ENCODE measurements around the gene RALGAPA1.
"Not testable (repeated sequence)": the region's sequence is repeated elsewhere in the genome, so short reads cannot be mapped to it uniquely, and the experiment has no call there.

Gene RALGAPA1

DNA sequence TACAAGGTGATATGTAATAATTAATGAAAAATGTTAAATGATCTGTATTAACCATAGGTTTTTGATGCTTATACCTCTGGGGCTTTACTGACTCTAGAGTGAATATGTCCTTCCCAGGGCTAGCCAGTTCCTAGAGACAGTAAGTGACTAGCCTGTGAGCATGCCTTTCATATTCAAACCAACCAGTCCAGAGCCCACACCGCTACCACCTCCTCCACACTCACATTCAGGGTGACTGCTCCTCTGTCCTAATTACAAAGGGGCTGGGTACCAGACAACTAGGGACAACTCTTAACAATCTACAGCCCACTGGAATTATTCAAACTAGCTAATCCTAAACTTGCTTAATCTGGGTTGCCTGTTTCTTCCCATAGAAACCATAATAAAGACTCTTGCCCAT is 49.0 kb downstream of the RALGAPA1 start:
- DNase-seq: no peak

DNA sequence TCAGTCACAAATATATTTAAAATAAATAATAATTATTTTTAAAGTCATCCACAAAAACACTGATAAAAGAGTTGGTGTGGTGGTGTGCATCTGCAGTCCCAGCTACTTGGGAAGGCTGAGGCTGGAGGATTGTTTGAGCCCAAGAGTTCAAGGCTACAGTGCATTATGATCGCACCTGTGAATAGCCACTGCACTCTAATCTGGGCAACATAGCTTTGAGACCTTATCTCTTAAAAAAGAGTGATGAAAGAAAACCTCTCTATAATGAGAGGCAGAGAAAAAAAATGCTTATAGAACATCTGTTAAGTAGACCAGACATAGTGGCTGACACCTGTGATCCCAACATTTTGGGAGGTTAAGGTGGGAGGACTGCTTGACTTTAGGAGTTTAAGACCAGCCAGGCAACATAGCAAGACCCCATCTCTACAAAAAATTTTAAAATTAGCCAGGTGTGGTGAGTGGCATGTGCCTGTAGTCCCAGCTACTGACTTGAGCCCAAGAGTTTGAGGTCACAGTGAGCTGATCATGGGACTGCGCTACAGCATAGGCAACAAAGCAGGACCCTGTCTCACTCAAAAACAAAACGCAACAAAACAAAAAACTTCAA is 50.5 kb downstream of the RALGAPA1 start:
- DNase-seq: no peak

GRCh38 chr14:35754671-35755070 is 54.4 kb downstream of the RALGAPA1 start:
- no peak for DNase-seq

DNA sequence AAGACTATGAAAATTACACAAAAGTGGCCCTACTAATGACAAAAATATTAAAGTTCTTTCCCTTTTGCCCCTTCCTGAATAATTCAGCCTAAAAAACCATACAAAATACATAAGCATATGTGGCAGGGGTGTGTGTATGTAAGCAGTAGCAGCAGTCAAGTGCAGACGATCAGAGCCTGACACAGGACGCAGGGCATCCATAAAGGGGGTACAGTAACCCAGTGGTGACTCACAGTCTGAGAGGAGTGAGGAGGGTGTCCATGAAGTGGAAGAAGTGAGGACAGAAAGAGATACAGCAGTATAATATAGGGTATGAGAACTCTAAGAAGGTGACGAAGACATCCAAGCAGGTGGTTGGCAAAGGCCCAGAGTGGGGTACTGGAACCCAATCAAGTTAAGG is 56.7 kb downstream of the RALGAPA1 start:
- DNase-seq: no peak

- no peak for DNase-seq
Observed at GRCh38 chr14:35750202-35750904, 58.7 kb downstream of the RALGAPA1 start.

GRCh38 chr14:35747379-35747778 is 61.7 kb downstream of the RALGAPA1 start:
- DNase-seq: no peak

DNA sequence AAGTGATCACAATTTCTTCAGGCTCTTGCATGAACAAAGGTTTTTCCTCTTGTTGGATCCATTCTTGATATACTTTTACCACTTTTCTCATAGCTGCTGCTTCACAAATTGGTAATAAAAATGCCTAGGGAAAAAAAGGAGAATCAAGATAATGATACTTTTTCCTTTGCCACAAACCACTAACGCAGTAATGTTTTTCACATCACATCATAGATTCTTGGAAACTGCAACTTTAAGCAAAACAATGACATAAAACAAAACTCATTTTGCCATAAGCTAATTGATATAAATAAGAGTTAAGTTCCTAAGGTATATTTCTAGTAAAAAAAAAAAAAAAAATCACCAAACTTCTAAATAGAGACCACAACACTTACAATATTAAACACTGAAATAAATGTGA is 66.7 kb downstream of the RALGAPA1 start:
- DNase-seq: no peak

DNA sequence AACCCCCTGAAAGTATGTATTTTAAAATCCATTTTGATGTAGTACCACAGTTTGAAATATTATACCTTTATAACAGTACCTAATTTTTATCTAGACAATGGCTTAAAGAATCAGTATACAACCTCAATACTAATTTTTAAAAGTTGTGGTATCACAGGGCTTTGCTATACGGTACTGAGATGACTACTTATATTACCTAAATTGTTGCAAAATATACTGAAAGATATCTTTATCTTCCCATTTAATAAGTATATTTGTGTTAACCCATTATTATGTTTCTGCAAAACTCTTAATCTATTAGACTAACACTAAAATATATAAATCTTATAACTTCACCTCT is 67.1 kb downstream of the RALGAPA1 start:
- DNase-seq: no peak

DNA sequence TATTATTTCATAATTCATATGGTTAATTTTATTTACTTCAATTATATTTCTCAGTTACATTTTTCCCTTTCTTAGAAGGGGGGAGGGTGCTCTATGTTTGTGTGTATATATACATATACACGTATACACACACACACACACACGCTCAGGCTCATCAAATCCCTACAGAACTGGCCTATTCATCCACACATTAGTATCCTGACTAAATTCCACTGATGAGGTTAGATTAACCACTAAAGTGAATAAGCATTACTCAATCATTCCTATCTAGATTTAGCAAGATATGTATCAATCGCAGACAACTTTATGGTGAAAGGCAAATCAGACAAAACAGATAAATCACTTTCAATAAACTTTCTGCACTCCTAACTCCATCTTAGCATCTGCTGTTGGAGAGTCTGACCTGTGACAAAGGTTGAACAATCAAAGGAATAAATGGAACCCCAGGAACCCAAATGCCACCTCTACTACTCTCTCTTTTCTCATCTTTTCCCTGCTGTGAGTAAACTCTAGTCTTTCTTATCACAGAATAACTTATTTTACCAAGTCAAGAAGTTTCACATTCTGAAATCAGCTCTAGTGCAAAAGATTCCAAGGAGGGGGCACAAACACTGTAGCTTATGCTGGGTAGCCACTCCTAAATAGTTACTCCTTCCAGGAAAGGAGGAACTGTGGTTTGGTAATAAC is 67.6 kb downstream of the RALGAPA1 start:
- DNase-seq: no peak

DNA sequence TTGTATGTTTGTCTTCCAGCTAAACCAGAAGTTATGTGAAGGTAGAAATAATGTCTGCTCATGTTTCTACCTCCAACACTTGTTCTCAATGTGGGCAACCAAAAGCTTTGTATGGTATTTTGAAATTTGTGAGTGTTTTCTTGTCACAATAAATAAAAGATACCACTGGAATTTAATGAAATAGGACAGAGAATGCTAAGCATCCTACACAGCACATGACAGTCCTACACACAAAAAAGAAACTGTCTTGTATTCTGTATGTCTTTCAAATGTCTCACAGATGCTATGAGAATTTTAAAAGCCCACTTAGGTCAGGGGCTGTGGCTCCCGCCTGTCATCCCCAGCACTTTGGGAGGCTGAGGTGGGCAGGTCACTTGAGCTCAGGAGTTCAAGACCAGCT is 68.9 kb downstream of the RALGAPA1 start:
- DNase-seq: no peak

- DNase-seq: not testable (repeated sequence)
Observed at GRCh38 chr14:35735163-35735562, 73.9 kb downstream of the RALGAPA1 start.

DNA sequence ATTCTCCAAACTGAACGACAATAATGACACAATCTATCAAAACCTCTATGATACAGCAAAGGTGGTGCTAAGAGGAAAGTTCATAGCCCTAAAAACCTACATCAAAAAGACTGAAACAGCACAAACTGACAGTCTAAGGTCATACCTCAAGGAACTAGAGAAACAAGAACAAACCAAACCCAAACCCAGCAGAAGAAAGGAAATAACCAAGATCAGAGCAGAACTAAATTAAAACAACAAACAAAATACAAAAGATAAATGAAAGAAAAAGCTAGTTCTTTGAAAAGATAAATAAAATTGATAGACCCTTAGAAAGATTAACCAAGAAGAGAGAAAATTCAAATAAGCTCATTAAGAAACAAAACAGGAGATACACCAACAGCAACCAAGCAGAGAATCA is 75.6 kb downstream of the RALGAPA1 start:
- not testable (repeated sequence) for DNase-seq

DNA sequence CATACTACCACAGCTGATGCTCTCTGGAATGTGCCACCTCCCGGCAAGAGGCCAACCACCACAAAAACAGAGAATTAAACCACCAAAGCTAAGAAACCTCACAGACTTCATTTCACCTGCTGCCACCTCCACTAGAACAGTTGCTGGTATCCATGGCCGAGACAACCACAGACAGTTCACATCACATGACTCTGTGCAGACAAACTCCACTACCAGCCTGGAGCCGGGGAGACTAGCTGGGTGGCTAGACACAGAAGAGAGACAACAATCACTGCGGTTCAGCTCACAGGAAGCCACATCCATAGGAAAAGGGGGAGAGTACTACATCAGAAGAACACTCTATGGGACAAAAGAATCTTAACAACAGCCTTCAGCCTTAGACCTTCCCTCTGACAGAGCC is 78.2 kb downstream of the RALGAPA1 start:
- DNase-seq: no peak

GRCh38 chr14:35727764-35728163 is 81.3 kb downstream of the RALGAPA1 start:
- DNase-seq: no peak

GRCh38 chr14:35725930-35726329 is 83.2 kb downstream of the RALGAPA1 start:
- no peak for DNase-seq

DNA sequence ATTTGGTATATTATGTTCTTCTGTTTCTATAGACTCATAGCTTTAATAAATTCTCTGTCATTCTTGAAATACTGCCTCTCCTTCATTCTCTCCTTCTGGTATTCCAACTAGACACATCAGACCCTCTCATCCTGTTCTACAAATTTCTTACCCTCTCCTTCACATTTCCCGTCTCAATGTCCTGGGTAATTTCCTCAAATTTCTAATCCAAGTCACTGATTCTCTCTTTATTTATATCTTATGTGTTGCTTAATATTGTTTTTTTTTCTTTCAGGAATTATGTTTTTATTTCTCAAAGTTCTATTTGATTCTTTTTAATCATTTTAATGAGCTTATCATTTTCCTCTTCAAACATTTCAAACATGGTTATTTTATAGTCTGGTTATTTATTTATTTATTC is 94.0 kb downstream of the RALGAPA1 start:
- DNase-seq: no peak

DNA sequence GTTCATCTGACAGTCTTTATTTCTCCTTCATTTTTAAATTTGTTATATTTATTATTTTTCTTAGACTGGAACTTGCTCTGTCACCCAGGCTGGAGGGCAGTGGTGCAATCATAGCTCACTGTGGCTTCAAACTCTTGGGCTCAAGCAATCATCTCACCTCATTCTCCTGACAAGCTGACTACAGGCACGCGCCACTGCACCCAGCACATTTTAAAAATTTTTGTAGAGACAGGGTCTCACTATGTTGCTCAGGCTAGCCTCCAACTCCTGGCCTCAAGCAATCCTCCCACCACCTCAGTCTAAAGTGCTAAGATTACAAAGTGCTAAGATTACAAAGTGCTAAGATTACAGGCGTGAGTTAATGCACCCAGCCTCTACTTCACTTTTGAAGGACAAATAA is 96.6 kb downstream of the RALGAPA1 start:
- DNase-seq: no peak

DNA sequence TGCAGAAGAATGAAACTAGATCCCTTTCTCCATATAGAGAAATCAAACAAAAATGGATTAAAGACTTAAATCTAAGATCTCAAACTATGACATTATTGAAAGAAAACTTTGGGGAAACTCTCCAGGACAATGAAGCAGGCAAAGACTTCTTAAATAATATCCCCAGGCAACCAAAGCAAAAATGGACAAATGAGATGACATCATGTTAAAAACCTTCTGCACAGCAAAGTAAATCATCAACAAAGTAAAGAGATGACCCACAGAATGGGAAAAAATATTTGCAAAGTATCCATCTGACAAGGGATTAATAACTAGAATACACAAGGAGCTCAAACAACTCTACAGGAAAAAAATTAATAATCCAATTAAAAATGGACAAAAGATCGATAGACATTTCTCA is 101.0 kb downstream of the RALGAPA1 start:
- no peak for DNase-seq

DNA sequence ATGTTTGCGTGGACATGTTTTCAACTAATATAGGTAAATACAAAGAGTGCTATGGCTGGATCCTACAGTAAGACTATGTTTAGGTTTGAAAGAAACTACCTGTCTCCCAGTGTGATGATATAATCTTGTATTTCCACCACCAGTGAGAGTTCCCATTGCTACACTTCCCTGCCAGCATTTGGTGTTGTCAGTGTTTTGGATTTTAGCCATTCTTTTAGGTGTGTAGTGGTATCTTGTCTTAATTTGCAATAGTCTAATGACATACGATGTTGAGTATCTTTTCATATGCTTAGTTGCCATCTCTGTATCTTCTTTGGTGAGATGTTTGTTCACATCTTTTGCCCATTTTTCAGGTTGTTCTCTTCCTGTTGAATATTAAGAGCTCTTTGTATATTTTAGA is 103.5 kb downstream of the RALGAPA1 start:
- no peak for DNase-seq

DNA sequence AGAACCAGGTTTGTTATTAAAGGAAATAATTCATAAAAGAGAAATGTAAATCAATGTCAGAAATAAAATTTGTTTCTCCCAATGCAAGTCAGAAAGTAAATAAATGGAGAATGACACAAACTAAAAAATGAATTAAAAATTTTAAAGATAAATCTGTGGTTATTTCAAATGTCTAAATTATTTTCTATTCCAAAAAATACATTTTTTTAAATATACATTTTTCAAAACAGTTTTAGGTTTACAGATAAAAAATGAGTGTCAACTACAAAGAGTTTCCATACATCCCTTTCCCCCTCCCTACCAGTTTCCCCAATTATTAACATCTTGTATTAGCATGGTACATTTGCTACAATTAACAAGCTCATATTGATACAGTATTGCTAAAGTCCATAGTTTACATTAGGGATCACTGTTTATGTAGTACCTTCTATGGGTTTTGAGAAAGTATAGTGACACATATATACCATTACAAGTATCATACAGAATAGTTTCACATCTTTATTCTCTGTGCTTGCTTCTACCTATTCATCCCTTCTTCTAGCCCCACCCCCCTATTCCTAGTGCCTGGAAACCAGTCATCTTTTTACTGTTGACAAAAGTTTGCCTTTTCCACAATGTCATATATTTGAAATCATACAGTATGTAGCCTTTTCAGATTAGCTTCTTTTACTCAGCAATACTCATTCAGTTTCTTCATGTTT is 104.2 kb downstream of the RALGAPA1 start:
- no peak for DNase-seq

GRCh38 chr14:35701531-35701930 is 107.6 kb downstream of the RALGAPA1 start:
- no peak for DNase-seq

- DNase-seq: no peak
Observed at GRCh38 chr14:35699791-35700444, 109.2 kb downstream of the RALGAPA1 start.

GRCh38 chr14:35696575-35696974 is 112.5 kb downstream of the RALGAPA1 start:
- no peak for DNase-seq
